ENCODE data around the gene ITFG1.

Gene ITFG1

GRCh38 chr16:47460711-47461597, at the start of gene ITFG1, which contains the start of gene PHKB:
TSS of gene ITFG1 (minus strand) at chr16:47461063. CDS start at chr16:47461045, 18 bp downstream.
TSS of gene PHKB (plus strand) at chr16:47461331. CDS start at chr16:47461351, 20 bp downstream.
- DNase-seq, result peak; percentile 96

GRCh38 chr16:47507701-47508100, 46.8 kb upstream of the ITFG1 start:
- DNase-seq, result no peak

DNA sequence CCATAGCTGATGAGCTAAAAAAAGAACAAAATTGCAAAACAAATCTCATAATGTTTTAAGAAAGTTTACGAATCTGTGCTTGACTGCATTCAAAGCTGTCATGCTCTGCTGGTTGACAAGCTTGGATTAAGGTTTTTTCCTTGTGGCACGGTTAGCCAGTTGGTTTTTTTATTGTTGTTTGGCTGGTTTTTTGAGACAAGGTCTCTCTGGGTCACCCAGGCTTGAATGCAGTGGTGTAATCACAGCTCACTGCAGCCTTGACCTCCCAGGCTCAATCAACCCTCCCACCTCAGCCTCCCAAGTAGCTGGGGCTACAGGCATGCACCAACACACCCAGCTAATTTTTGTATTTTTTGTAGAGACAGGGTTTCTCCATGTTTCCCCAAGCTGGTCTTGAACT, 45.9 kb upstream of the ITFG1 start:
- no peak for DNase-seq

- DNase-seq, result no peak
These were observed 43.7 kb upstream of the ITFG1 start for GRCh38 chr16:47504599-47504998.

DNA sequence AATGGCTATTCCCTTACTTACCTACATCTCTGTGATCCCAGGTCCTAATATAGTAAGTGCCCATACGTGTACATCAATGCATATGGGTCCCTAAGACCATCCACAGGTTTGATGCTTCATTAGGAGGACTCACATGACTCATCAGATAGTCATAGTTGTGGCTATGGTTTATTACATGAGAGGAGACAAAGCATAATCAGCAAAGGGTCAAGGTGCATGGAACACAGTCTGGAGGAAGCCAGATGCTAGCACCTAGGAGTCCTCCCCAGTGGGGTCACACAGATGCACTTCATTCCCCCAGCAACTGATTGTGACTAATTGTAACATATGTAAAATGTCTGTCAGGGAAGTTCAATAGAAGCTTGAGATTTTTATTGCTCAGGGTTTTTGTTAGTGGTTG, 43.1 kb upstream of the ITFG1 start:
- DNase-seq, result no peak

GRCh38 chr16:47499700-47500264, 38.9 kb upstream of the ITFG1 start:
- DNase-seq, result no peak

DNA sequence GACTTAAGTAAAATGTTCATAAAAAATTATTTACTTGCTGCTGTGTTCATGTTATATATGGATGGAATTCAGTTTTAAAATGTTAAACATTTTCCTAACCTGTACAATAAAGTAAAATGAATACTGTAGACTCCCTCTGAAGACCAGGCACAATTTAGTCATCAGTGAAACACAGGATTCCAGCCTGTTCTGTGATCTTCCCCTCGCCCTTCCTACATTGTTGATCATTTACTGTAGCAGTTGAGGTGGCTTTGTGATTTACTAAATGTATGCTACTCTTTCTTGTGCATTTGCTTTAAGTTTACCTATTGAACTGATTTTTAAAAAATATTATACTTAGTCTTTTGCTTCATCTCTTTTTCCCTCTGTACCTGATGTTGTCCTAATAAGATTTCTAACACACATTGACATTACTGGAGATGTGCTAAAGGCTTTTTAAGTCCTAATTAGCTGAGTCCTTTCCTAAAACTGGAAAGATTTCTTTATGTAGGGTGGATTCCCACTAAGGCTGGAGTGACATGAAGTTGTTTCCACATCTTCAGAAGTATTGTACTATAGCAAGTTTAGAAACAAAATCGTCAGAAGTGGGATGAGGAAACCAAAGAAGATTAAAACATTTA, 38.3 kb upstream of the ITFG1 start:
- DNase-seq, result no peak

DNA sequence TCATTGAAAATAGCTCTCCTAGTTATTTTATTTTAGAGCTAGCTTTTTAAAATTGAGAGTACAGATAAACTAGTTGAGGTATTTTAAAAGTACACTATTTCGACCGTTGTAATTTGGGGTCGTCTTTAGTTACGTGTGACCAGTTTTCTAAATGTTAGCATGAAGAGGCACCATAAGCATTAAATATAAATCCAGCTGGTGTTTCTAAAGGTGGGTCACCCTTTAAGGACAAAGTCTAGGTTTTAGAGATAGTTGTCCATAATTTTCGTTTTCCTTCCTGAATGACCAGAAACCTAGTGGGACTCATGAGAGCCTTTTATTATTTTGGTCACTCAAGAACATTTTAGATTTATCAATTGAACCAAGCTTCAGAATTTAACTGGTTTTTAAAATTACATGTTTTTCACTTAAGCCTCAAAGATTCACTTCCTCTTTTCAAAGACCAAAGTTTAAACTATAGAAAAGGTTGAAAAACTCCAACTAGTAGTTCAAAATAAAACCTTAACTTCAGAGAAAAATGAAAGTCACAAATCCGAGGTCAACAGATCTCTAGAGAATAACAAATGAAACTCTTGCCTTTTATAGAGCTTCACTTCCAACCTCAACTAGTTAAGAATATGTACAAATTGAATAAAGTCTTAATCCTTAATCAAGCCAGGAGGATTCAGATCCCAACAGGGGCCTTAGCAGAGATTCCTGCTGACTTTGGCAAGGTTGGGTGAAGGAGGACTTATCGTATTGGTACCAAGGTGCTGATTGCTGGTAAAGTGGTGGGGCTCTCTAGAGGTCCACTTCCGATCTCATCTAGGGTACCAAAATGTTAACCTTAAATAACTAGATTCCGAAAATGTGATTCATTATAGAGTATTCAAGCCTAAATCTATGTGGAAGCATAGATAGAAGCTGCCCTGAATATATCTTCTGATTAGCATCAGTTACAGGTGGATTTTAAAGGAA, 32.8 kb upstream of the ITFG1 start:
- DNase-seq, result no peak

GRCh38 chr16:47492428-47493377, 31.8 kb upstream of the ITFG1 start:
- DNase-seq, result no peak

DNA sequence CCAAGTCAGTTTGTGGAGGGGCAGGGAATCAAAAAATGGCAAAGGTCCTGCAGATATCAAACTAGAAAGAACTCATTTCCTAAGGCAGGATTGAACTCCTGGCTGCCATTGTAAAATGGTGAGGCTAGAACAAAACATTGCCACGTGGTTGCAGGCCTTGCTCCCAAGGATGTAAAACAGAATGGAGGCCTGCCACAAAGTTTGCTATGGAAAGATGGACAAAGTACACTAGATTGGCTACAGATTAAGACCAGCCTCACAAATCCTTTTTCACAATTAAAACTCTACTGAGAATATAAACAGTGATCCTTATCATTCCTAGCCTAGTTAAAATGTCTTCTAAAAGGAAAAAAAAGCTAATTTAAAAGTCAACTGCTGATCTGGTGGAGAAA, 31.2 kb upstream of the ITFG1 start:
- DNase-seq, result no peak

DNA sequence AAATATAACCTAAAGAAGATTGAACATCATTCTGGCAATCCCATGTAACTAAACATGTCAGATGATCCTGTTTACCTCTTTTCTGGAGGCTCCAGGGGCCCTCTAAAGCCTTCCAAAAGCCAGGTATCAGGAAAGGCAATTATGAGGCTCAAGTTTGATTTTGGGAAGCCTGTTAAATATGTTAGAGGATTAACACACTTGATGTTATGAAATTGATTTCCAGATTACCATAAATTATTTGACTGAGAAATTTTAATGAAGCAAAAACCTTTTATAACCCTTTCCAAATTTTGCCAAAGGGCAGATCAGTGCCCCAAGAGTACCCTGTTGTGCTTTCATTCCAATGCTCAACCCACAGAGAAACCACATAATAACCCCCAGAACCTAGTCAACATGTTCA, 29.6 kb upstream of the ITFG1 start:
- DNase-seq, result no peak

- DNase-seq, result no peak
These were observed 27.2 kb upstream of the ITFG1 start for GRCh38 chr16:47488051-47488450.

DNA sequence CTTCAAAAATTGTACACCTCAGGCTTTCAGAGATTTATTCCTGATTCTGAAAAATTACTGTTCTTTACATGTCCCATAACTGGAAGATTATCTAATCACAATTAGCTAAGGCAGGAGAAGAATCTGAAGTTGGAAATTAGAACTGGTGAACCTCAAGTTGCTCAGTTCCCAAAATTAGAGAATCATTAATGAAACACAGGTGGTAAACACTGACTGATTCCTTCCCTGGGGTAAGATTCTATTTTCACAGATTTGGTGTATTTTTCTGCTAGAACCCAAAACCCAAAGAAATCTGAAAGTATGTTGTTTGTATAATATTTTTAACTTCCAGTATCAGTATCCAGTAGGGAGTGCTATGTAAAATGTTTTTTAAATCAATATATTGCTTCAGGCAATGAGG, 26.0 kb upstream of the ITFG1 start:
- no peak for DNase-seq

GRCh38 chr16:47483616-47484015, 22.8 kb upstream of the ITFG1 start:
- no peak for DNase-seq

GRCh38 chr16:47481698-47482374, 21.0 kb upstream of the ITFG1 start:
- DNase-seq, result no peak

DNA sequence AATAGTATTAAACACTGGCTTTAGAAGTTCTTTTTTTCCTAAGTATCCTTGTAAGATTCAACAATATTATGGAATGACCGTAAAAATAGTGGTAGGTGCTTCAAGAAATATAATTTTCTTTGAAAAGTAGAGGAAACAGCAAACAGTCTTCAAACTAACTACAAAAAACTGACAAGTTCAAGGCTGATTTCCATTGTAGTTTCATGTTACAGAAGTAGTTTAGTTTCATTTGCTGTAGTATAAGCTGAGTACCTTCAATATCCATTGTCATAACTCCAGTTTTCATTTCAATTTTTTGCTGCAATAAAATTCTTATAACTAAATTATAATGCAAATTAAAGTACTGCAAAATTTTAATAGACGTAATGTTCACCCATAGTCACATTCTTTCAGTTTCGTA, 19.5 kb upstream of the ITFG1 start:
- no peak for DNase-seq

DNA sequence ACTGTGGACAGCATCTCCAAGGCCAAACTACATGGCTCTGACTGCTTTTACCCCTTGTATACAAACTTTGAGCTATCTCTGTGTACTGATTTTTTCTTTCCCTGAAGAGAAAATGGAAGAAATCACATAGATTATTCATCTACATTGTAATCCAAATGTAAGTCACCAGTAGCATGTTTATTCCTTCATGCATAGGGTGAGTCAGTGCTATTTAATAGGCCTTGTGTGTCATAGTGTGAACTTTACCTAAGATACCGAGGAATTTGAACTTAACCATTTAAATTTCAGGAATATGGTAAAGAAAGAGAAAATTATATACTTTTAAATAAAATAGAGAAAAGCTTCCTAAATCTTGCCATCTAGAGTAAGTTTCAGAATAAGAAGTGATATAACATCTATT, 16.8 kb upstream of the ITFG1 start:
- DNase-seq, result no peak

DNA sequence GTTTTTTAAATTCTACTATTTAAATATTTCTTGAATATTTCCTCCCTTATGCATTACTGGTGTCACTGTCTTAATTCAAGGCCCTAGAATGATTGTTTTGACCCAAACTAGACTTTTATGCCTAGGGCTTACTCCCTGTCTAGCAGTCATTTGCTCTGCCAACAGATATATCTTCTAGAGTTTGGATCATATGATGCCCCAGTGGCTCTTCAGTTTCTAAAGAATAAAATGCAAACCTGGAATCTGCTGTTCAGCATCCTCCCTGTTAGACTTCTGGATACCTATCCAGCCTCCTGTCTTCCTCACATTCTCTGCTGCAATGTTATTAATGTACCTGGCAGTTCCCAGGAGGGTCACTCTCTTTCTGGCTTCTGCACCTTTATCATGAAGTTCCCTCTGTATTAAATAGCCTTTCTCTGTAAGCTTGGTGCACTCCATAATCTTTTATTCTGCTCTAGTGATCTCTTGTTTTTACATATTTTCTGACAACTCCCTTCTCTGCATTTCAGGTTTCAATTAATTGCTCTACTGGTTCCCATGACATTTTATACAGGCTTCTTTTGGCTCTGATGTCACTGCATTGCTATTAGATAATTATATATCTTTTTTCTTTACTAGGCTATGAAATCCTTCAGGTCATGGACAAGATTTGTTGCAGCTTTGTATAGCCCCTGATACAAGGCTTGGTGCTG, 15.9 kb upstream of the ITFG1 start:
- DNase-seq, result no peak

DNA sequence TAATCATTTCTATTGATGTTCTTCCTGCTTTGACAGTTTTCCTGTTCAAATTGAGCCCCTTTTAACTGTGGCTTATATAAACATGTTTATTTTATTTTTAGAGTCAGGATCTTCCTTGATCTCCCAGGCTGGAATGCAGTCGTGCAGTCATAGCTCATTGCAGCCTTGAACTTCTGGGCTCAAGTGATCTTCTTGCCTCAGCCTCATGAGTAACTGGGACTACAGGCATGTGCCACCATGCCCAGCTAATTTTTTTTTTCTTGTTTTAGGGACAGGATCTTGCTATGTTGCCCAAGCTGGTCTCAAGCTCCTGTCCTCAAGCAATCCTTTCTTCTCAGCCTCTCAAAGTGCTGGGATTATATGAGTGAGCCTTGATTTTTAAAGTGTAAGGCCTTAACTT, 14.9 kb upstream of the ITFG1 start:
- no peak for DNase-seq

GRCh38 chr16:47473792-47474191, 12.9 kb upstream of the ITFG1 start:
- DNase-seq, result no peak

All from activated naive CD4-positive, alpha-beta T cell treated with anti-CD3 and anti-CD28 coated beads, Interleukin-2, amount 50 U/mL, for 16 hours (primary cell).